A549 (cell line): ENCODE data around the gene ARMCX6. TPM values are rescaled to one million over a fixed set of nuclear protein-coding genes. Genes with fewer than 3 reads are reported as not detected.
"Not testable (repeated sequence)": the region's sequence is repeated elsewhere in the genome, so short reads cannot be mapped to it uniquely, and the experiment has no call there.

Experiments
- ATAC-seq, 2 experiments: fragments of 200-7000 bp in 1 of 2; fragments of >200 bp in 1 of 2; cut with Nextera tagmentation in 1 of 2; cut with Tn5 transposase in 1 of 2; 3 replicates each; pipeline versions ENCODE4 v1.8.0 to v1.9.1; 2018 to 2020; ENCODE audit warnings: mild to moderate bottlenecking in 1 of 2, moderate library complexity in 1 of 2
- CTCF ChIA-PET: fragments of 300-600 bp; sonication (Branson Sonifier 250); formaldehyde crosslinking; extraction: SDS; loops from one replicate; lab custom pipeline; 2021; ENCODE audit warnings: antibody characterized with exemption, inconsistent platforms; lab: Yijun Ruan, JAX
- POLR2A ChIA-PET: fragments of 350-600 bp; formaldehyde crosslinking; extraction: SDS; loops from one replicate; lab custom pipeline; 2021; ENCODE audit warnings: antibody characterized with exemption, inconsistent platforms; lab: Yijun Ruan, JAX
- DNase-seq, 2 experiments: peaks; one replicate each; pipeline versions ENCODE4 v3.0.0 to v3.0.0-alpha.2; 2011 to 2016; ENCODE audit warnings: low read depth in 1 of 2, low spot score in 1 of 2
- FAIRE-seq: peaks from 2 replicates; lab custom pipeline; 2011; peaks lifted over from hg19 to GRCh38; lab: Jason Lieb, UNC
- H3K27ac ChIP-seq, 2 experiments: fragments of >200 bp; sonication (Bioruptor Twin); formaldehyde crosslinking; 3 replicates each; pipeline ENCODE4 v1.5.1; 2016 to 2017
- H3K4me1 ChIP-seq: fragments of >200 bp; sonication (Bioruptor Twin); formaldehyde crosslinking; 3 replicates; pipeline ENCODE4 v1.6.1; 2016
- H3K4me2 ChIP-seq: fragments of >200 bp; sonication (Bioruptor Twin); formaldehyde crosslinking; 3 replicates; pipeline ENCODE4 v1.6.1; 2016
- H3K4me3 ChIP-seq: fragments of >200 bp; sonication (Bioruptor Twin); formaldehyde crosslinking; 3 replicates; pipeline ENCODE4 v1.5.1; 2016
- H3K9me3 ChIP-seq: fragments of >200 bp; sonication (Bioruptor Twin); formaldehyde crosslinking; 3 replicates; pipeline ENCODE4 v1.6.1; 2016
- ATOH8 ChIP-seq: fragments of 250-450 bp; sonication (Bioruptor Pico); IDR thresholded peaks from 2 replicates; pipeline ENCODE4 v1.5.0; 2020; ENCODE audit warnings: low read depth, mild to moderate bottlenecking, moderate library complexity
- BHLHE40 ChIP-seq: IDR thresholded peaks from 2 replicates; pipeline ENCODE4 v1.6.1; 2012; ENCODE audit warnings: low read depth, low read length, inconsistent platforms
- CHD2 ChIP-seq: fragments of 150-350 bp; IDR thresholded peaks from 2 replicates; pipeline ENCODE4 v1.6.1; 2014; ENCODE audit warnings: low read length; ENCODE audit not compliant: partially characterized antibody
- E2F6 ChIP-seq: IDR thresholded peaks from 2 replicates; pipeline ENCODE4 v1.6.1; 2012; ENCODE audit warnings: low read depth, borderline replicate concordance
- EP300 ChIP-seq, 2 experiments: fragments of >200 bp; sonication (Bioruptor Twin); formaldehyde crosslinking; IDR thresholded peaks; 2 replicates in 1 of 2; 3 replicates in 1 of 2; pipeline ENCODE4 v1.6.1; 2016 to 2017
- FOXS1 ChIP-seq: fragments of 250-450 bp; sonication (Bioruptor Pico); IDR thresholded peaks from 2 replicates; pipeline ENCODE4 v1.5.0; 2020; ENCODE audit warnings: mild to moderate bottlenecking, moderate library complexity
- HDAC2 ChIP-seq: fragments of 200-600 bp; sonication (generic); IDR thresholded peaks from 2 replicates; pipeline ENCODE4 v1.6.1; 2016
- HEYL ChIP-seq: fragments of 250-450 bp; sonication (Bioruptor Pico); IDR thresholded peaks from 2 replicates; pipeline ENCODE4 v1.8.0; 2021; ENCODE audit warnings: mild to moderate bottlenecking, moderate library complexity
- HMGXB4 ChIP-seq: fragments of 250-450 bp; sonication (Bioruptor Pico); IDR thresholded peaks from 2 replicates; pipeline ENCODE4 v1.5.0; 2021; ENCODE audit warnings: mild to moderate bottlenecking, moderate library complexity, borderline replicate concordance
- HOXB13 ChIP-seq: fragments of 250-450 bp; sonication (Bioruptor Pico); IDR thresholded peaks from 2 replicates; pipeline ENCODE4 v1.5.0; 2020; ENCODE audit warnings: low read depth, mild to moderate bottlenecking, moderate library complexity
- JUNB ChIP-seq: fragments of >200 bp; sonication (Bioruptor Twin); formaldehyde crosslinking; IDR thresholded peaks from 2 replicates; pipeline ENCODE4 v1.6.1; 2016
- MAFK ChIP-seq: fragments of 450-650 bp; IDR thresholded peaks from 2 replicates; pipeline ENCODE4 v1.6.1; 2014; ENCODE audit not compliant: partially characterized antibody
- MAX ChIP-seq: IDR thresholded peaks from 2 replicates; pipeline ENCODE4 v1.6.1; 2012
- MYC ChIP-seq: IDR thresholded peaks from 2 replicates; pipeline ENCODE4 v1.6.1; 2012; ENCODE audit warnings: mild to moderate bottlenecking, inconsistent platforms, low read length, improper control_type of control experiment, borderline replicate concordance
- NFE2L2 ChIP-seq: fragments of 150-350 bp; conservative IDR thresholded peaks from 2 replicates; pipeline ENCODE4 v1.6.1; 2014; ENCODE audit warnings: low read length
- NPAS2 ChIP-seq: fragments of 250-450 bp; sonication (Bioruptor Pico); IDR thresholded peaks from 2 replicates; pipeline ENCODE4 v1.8.0; 2022; ENCODE audit warnings: mild to moderate bottlenecking, moderate library complexity, borderline replicate concordance
- NR3C1 ChIP-seq: fragments of >200 bp; sonication (Bioruptor Twin); formaldehyde crosslinking; IDR thresholded peaks from 3 replicates; pipeline ENCODE4 v1.6.1; 2017
- POLR2AphosphoS2 ChIP-seq: conservative IDR thresholded peaks from 2 replicates; pipeline ENCODE4 v1.6.1; 2012; ENCODE audit warnings: low read length, improper control_type of control experiment, inconsistent platforms
- RAD21 ChIP-seq, 2 experiments: fragments of >200 bp in 1 of 2; sonication (Bioruptor Twin) in 1 of 2; formaldehyde crosslinking in 1 of 2; IDR thresholded peaks in 1 of 2; conservative IDR thresholded peaks in 1 of 2; 2 replicates in 1 of 2; 3 replicates in 1 of 2; pipeline ENCODE4 v1.6.1; 2012 to 2018; ENCODE audit warnings: inconsistent platforms in 1 of 2
- REST ChIP-seq: fragments of 200-600 bp; sonication (generic); IDR thresholded peaks from 2 replicates; pipeline ENCODE4 v1.6.1; 2016; ENCODE audit warnings: antibody characterized with exemption, mild to moderate bottlenecking, moderate library complexity
- TP53 ChIP-seq: fragments of 250-450 bp; sonication (Bioruptor Pico); IDR thresholded peaks from 2 replicates; pipeline ENCODE4 v1.5.0; 2021; ENCODE audit warnings: mild to moderate bottlenecking, moderate library complexity
- USF2 ChIP-seq: fragments of 450-650 bp; IDR thresholded peaks from 2 replicates; pipeline ENCODE4 v1.6.1; 2014; ENCODE audit warnings: antibody characterized with exemption
- ZSCAN20 ChIP-seq: fragments of 250-450 bp; sonication (Bioruptor Pico); IDR thresholded peaks from 2 replicates; pipeline ENCODE4 v1.8.0; 2022; ENCODE audit warnings: mild to moderate bottlenecking, moderate library complexity
- whole genome bisulfite sequencing: methylation state at CpG from one replicate; pipeline ENCODE4 v1.1.6; 2017; ENCODE audit errors: missing lambda C conversion rate; 5-methylcytosine and 5-hydroxymethylcytosine counted together
- polyA plus RNA-seq, 4 experiments: library from polyadenylated mRNA; depleted of rRNA in 3 of 4; stranded (reverse); fragments of >200 nt; fragmentation: RNase III in 1 of 4; extraction: RNeasy Plus Mini Kit Qiagen cat#74134 plus additional on column Dnase treatment in 1 of 4; gene quantifications; 2 replicates in 3 of 4; 3 replicates in 1 of 4; pipeline ENCODE4 v1.2.3, GENCODE V29; 2011 to 2017

ARMCX6 gene
- polyA plus RNA-seq, 2 of the 4 experiments (the other 2 are of a cell fraction) = 40.6 to 54.8 TPM

- Histone ChIP-seq H3K4me1 (no peaks in the 10 kb centered on the region), H3K4me3 (no peak overlapping the region), H3K9me3 (no peaks in the 10 kb centered on the region), H3K27ac (no peak overlapping the region), H3K4me2 (no peak overlapping the region)
- TF ChIP-seq HEYL (CRISPR knock-in tag) = no peak
- TF ChIP-seq MAFK = no peak
- no peak for TF ChIP-seq MAX
- TF ChIP-seq POLR2AphosphoS2 = no peak
- TF ChIP-seq E2F6 = no peak
- TF ChIP-seq CHD2 = no peak
- no peak for TF ChIP-seq RAD21 (conservative IDR thresholded peaks at IDR 0.05 in 1 of 2, IDR thresholded peaks at IDR 0.05 in 1 of 2)
- no peak for TF ChIP-seq NFE2L2
- ATAC-seq (no peak), DNase-seq (no peak), FAIRE-seq (no peak)
- POLR2A ChIA-PET = no interaction called here
- CTCF ChIA-PET = no interaction called here
These were observed 12.7 kb downstream of the ARMCX6 start for GRCh38 chrX:101605146-101605545.

GRCh38 chrX:101602077-101602476 lies 15.7 kb downstream of the ARMCX6 start:
- no peak for DNase-seq
- 71% methylated on average over 2 of the region's 7 CpGs for WGBS
- ChIA-PET POLR2A (no interaction called here), CTCF (no interaction called here)
- H3K4me3 ChIP-seq = no peak overlapping the region
- no peak for FAIRE-seq
- H3K4me2 ChIP-seq = no peak overlapping the region
- no peaks in the 10 kb centered on the region for H3K4me1 ChIP-seq
- TF ChIP-seq EP300 (IDR thresholded peaks at IDR 0.05) (no peak), MYC (no peak), TP53 (CRISPR knock-in tag) (no peak), HOXB13 (CRISPR knock-in tag) (no peak), FOXS1 (CRISPR knock-in tag) (no peak), BHLHE40 (no peak), JUNB (no peak), USF2 (no peak), POLR2AphosphoS2 (no peak), ZSCAN20 (CRISPR knock-in tag) (no peak), HDAC2 (no peak), ATOH8 (CRISPR knock-in tag) (no peak), NR3C1 (no peak), HMGXB4 (CRISPR knock-in tag) (no peak), NPAS2 (CRISPR knock-in tag) (no peak), REST (no peak)
- H3K9me3 ChIP-seq = no peaks in the 10 kb centered on the region
- no peak for ATAC-seq
- no peak overlapping the region for H3K27ac ChIP-seq

- H3K9me3 ChIP-seq, DNase-seq, ATAC-seq, H3K27ac ChIP-seq, H3K4me3 ChIP-seq, H3K4me2 ChIP-seq, CTCF ChIA-PET, POLR2A ChIA-PET, H3K4me1 ChIP-seq: not testable (repeated sequence)
- FAIRE-seq = peak; percentile 79
- 60% methylated on average over 6 of the region's 8 CpGs for WGBS
These were observed 18.2 kb downstream of the ARMCX6 start for GRCh38 chrX:101599592-101599991.
